GM12891 (cell line): Measurements from ENCODE around the gene TDRD7.

Source experiments
- DNase-seq: peaks from one replicate; pipeline ENCODE4 v3.0.0; 2011; ENCODE audit warnings: low spot score; ENCODE audit not compliant: insufficient read length
- FAIRE-seq: peaks from 2 replicates; lab custom pipeline; 2011; peaks lifted over from hg19 to GRCh38; lab: Jason Lieb, UNC
- PAX5 ChIP-seq: IDR thresholded peaks from 2 replicates; pipeline ENCODE4 v1.6.1; 2011; ENCODE audit warnings: low read length, moderate library complexity, mild to moderate bottlenecking; ENCODE audit not compliant: insufficient read depth, severe bottlenecking
- POLR2A ChIP-seq: IDR thresholded peaks from 2 replicates; pipeline ENCODE4 v1.6.1; 2011; ENCODE audit warnings: low read depth, low read length, control low read depth
- POLR2AphosphoS5 ChIP-seq: IDR thresholded peaks from 2 replicates; pipeline ENCODE4 v1.6.1; 2011; ENCODE audit warnings: low read depth, low read length, control low read depth
- POU2F2 ChIP-seq: IDR thresholded peaks from 2 replicates; pipeline ENCODE4 v1.6.1; 2011; ENCODE audit warnings: low read depth, mild to moderate bottlenecking, control low read depth, low read length, moderate library complexity
- SPI1 ChIP-seq: IDR thresholded peaks from 2 replicates; pipeline ENCODE4 v1.6.1; 2011; ENCODE audit warnings: low read depth, low read length, control low read depth
- TAF1 ChIP-seq: IDR thresholded peaks from 2 replicates; pipeline ENCODE4 v1.6.1; 2011; ENCODE audit warnings: low read depth, low read length, control low read depth

TDRD7 gene

GRCh38 chr9:97387936-97388684, 23.8 kb upstream of the TDRD7 start:
- TF ChIP-seq POLR2AphosphoS5 (no peak), POU2F2 (no peak), POLR2A (no peak), PAX5 (no peak), SPI1 (no peak), TAF1 (no peak)
- DNase-seq (no peak), FAIRE-seq (no peak)

DNA sequence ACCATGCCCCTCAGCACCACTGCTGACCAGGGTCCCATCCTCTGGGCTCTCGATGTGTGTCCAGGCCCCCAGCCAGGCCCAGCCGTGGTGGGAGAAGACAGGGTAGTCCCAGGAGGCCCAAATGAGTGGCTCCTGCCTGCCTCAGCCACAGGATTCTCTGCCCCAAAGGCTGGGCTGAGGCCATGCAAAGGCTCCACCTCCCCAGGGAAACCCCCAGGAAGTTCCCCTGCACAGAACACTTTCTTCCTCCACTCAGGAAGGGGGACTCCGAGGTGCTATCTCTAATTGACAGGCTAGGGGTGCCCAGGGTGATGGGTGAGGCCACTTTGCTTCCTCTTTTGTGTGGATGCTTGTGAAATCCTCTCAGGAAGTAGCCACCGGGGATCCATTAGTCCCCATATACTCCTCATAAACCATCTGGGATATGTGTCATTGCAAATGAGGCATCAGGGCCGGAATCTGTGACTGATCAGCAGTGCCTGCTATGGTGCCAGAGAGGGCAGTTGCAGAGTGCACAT, 23.1 kb upstream of the TDRD7 start:
- FAIRE-seq (peak; percentile 60), DNase-seq (peak; percentile 65)
- no peak for TF ChIP-seq POLR2AphosphoS5
- 0 out of 2 replicates have a peak, but pooled peaks have one; percentile 42 for TF ChIP-seq POU2F2
- TF ChIP-seq SPI1, result no peak

- FAIRE-seq (no peak), DNase-seq (no peak)
- TF ChIP-seq PAX5, result no peak
- no peak for TF ChIP-seq POLR2A
- TF ChIP-seq POU2F2, result no peak
- no peak for TF ChIP-seq TAF1
- TF ChIP-seq SPI1, result no peak
These were observed 22.6 kb upstream of the TDRD7 start for GRCh38 chr9:97389249-97389648.

DNA sequence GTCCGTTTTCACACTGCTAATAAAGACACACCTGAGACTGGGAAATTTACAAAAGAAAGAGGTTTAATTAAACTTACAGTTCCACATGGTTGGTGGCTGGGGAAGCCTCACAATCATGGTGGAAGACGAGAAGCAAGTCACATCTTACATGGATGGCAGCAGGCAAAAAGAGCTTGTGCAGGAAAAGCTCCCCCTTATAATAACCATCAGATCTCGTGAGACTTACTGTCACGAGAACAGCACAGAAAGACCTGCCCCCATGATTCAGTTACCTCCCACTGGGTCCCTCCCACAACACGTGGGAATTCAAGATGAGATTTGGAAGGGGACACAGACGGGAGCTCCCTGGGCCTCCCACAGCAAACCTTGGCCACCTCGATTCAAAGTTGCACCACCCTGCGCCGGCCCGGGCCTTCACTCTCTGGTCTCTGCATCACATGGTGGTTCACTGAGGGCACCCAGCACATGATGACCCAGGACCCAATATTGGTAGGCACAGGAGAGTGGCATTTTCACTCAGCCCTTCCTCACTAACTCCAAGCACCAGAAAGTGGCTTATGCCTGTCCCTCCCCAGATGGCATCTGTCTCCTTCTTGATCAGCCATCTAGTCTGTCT, 21.0 kb upstream of the TDRD7 start:
- TF ChIP-seq TAF1, result no peak
- no peak for TF ChIP-seq POLR2A
- no peak for TF ChIP-seq SPI1
- TF ChIP-seq PAX5, result no peak
- TF ChIP-seq POLR2AphosphoS5, result no peak
- no peak for TF ChIP-seq POU2F2
- DNase-seq (no peak), FAIRE-seq (no peak)

DNA sequence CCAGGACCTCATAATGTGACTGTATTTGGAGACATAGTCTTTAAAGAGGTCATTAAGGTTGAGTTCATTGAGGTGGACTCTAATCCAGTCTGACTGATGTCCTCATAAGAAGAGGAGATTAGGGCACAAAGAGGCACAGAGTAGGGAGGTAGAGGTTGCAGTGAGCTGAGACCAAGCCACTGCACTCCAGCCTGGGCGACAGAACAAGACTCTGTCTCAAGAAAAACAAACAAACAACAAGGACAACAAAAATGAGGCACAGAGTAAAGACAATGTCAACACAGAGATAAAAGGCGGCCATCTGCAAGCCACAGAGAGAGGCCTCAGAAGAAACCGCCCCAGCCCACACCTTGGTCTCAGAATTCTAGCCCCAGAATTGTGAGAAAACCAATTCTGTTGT, 17.0 kb upstream of the TDRD7 start:
- DNase-seq, result no peak
- TF ChIP-seq TAF1 (no peak), SPI1 (no peak), POU2F2 (no peak)
- no peak for FAIRE-seq

- DNase-seq, result no peak
- no peak for FAIRE-seq
- TF ChIP-seq SPI1 (no peak), TAF1 (no peak), POLR2AphosphoS5 (no peak)
These were observed 16.2 kb upstream of the TDRD7 start for GRCh38 chr9:97395745-97396144.

DNA sequence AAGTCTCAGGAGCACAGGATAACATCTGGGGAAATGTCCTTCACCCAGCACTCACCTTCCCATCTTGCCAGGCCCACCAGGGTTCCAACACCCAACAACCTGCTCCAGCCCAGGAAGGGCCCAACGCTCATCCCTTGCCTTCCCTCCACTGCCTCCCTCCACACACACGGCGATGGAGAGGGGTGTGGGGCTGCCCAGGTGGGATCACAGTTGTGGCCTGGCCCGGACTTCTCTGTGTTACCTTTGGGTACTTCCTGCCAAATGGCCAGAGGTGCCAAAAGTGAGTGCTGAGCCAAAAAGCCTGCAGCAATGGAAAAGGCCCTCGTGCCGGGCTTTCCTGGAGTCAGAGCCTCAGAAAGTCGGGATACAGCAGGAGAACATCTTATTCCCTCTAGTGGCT, 15.6 kb upstream of the TDRD7 start:
- TF ChIP-seq POLR2A (no peak), PAX5 (no peak), POLR2AphosphoS5 (no peak), POU2F2 (no peak), TAF1 (no peak), SPI1 (no peak)
- FAIRE-seq, result no peak
- DNase-seq, result no peak

DNA sequence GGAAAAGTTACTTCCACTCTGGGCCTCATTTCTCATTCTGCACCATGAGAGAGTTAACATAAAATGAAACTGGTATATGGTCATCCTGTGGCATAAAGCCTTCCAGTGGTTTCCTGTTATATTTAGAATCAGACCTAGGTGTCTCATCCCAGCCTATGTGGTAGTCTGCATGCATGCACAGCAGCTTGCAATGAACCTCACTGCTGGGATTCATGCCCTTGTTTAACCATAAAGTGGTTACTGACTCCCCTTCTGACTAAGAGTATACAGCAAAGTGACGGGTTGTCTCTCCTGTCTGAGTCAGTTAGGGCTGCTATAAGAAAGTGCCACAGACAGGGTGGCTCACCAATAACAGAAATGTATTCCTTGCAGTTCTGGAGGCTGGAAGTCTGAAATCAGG, 14.7 kb upstream of the TDRD7 start:
- no peak for DNase-seq
- peak; percentile 23 for FAIRE-seq
- TF ChIP-seq PAX5 (no peak), POLR2AphosphoS5 (no peak), POLR2A (no peak), POU2F2 (no peak), SPI1 (no peak), TAF1 (no peak)

GRCh38 chr9:97398999-97399758, 12.7 kb upstream of the TDRD7 start:
- no peak for TF ChIP-seq SPI1
- no peak for TF ChIP-seq POU2F2
- no peak for TF ChIP-seq POLR2A
- TF ChIP-seq TAF1, result no peak
- TF ChIP-seq PAX5, result no peak
- TF ChIP-seq POLR2AphosphoS5, result no peak
- FAIRE-seq, result peak; percentile 91

GRCh38 chr9:97403746-97404316, 8.1 kb upstream of the TDRD7 start:
- DNase-seq, result no peak
- FAIRE-seq, result no peak
- TF ChIP-seq SPI1 (no peak), POU2F2 (no peak), TAF1 (no peak), POLR2AphosphoS5 (no peak), POLR2A (no peak), PAX5 (no peak)

More at GRCh38 chr9:97398999-97399758, 12.7 kb upstream of the TDRD7 start:
- DNase-seq, result peak; percentile 66
